ENCODE measurements around the gene KDM8. TPM values are rescaled to one million over a fixed set of nuclear protein-coding genes. Genes with fewer than 3 reads are reported as not detected.

Gene KDM8
- total RNA-seq, 1 experiment from 2014 or later, result 10.9 TPM

DNA sequence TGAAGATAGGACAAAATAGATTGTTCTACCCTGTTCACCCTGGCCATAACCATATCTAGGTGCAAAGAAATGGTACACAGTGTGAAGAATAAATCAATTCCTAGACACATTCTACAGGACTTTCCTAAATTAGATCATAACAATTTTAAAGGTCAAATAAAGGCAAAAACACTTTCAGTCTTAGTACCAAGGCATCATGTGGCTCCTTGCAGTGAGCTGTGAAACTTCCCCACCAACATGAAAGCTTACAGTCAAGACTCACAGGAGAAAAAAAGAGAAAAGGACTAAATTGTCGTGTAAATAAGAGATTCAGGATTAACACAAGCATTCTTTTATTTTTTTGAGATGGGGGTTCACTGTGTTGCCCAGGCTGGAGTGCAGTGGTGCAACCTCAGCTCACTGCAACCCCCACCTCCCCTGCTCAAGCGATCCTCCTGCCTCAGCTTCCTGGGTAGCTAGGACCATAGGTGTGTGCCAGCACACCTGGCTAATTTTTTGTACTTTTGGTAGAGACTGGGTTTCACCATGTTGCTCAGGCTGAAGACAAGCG lies 51.0 kb downstream of the KDM8 start (continued):
- TF ChIP-seq, protein P1, sequence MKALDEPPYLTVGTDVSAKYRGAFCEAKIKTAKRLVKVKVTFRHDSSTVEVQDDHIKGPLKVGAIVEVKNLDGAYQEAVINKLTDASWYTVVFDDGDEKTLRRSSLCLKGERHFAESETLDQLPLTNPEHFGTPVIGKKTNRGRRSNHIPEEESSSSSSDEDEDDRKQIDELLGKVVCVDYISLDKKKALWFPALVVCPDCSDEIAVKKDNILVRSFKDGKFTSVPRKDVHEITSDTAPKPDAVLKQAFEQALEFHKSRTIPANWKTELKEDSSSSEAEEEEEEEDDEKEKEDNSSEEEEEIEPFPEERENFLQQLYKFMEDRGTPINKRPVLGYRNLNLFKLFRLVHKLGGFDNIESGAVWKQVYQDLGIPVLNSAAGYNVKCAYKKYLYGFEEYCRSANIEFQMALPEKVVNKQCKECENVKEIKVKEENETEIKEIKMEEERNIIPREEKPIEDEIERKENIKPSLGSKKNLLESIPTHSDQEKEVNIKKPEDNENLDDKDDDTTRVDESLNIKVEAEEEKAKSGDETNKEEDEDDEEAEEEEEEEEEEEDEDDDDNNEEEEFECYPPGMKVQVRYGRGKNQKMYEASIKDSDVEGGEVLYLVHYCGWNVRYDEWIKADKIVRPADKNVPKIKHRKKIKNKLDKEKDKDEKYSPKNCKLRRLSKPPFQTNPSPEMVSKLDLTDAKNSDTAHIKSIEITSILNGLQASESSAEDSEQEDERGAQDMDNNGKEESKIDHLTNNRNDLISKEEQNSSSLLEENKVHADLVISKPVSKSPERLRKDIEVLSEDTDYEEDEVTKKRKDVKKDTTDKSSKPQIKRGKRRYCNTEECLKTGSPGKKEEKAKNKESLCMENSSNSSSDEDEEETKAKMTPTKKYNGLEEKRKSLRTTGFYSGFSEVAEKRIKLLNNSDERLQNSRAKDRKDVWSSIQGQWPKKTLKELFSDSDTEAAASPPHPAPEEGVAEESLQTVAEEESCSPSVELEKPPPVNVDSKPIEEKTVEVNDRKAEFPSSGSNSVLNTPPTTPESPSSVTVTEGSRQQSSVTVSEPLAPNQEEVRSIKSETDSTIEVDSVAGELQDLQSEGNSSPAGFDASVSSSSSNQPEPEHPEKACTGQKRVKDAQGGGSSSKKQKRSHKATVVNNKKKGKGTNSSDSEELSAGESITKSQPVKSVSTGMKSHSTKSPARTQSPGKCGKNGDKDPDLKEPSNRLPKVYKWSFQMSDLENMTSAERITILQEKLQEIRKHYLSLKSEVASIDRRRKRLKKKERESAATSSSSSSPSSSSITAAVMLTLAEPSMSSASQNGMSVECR (CRISPR knock-in tag; IDR thresholded peaks at IDR 0.05; ENCODE audit: borderline replicate concordance), result no peak
- TF ChIP-seq FOXK1 (CRISPR knock-in tag; IDR thresholded peaks at IDR 0.05), result no peak
- TF ChIP-seq GABPB1 (CRISPR knock-in tag; IDR thresholded peaks at IDR 0.05), result no peak
- TF ChIP-seq, protein P2, sequence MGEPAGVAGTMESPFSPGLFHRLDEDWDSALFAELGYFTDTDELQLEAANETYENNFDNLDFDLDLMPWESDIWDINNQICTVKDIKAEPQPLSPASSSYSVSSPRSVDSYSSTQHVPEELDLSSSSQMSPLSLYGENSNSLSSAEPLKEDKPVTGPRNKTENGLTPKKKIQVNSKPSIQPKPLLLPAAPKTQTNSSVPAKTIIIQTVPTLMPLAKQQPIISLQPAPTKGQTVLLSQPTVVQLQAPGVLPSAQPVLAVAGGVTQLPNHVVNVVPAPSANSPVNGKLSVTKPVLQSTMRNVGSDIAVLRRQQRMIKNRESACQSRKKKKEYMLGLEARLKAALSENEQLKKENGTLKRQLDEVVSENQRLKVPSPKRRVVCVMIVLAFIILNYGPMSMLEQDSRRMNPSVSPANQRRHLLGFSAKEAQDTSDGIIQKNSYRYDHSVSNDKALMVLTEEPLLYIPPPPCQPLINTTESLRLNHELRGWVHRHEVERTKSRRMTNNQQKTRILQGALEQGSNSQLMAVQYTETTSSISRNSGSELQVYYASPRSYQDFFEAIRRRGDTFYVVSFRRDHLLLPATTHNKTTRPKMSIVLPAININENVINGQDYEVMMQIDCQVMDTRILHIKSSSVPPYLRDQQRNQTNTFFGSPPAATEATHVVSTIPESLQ (CRISPR knock-in tag; IDR thresholded peaks at IDR 0.05), result no peak
- no peak for TF ChIP-seq ZNF423 (CRISPR knock-in tag; IDR thresholded peaks at IDR 0.05)
- TF ChIP-seq MXD4 (CRISPR knock-in tag; IDR thresholded peaks at IDR 0.05; ENCODE audit: borderline replicate concordance), result no peak
- no peak for TF ChIP-seq FOXP1 (CRISPR knock-in tag; IDR thresholded peaks at IDR 0.05; ENCODE audit: borderline replicate concordance)
- no peak for TF ChIP-seq KAT7 (CRISPR knock-in tag; IDR thresholded peaks at IDR 0.05; ENCODE audit: borderline replicate concordance)
- no peak for TF ChIP-seq GRHL2 (CRISPR knock-in tag; IDR thresholded peaks at IDR 0.05; ENCODE audit: insufficient replicate concordance, severe bottlenecking)
- TF ChIP-seq TEAD4 (CRISPR knock-in tag; IDR thresholded peaks at IDR 0.05), result no peak

DNA sequence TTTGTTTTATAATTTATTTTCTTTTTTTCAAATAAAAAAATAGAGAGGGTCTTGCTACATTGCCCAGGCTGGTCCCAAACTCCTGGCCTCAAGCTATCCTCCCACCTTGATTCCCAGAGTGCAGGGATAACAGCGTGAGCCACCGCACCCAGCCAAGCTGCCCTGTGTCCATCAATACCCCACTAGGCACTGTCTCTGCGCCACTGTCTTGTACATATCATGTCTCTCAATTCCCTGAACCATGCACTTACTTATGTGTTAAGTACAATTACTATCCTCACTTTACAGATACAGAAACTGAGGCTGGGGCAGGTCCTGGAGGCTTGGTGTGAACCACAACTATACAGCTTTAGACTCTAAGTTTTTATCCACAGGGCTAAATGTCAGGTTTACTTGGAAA lies 53.5 kb downstream of the KDM8 start:
- POLR2A ChIA-PET, result no interaction called here
- no peak overlapping the region for H3K4me3 Mint-ChIP-seq
- no peaks in the 10 kb centered on the region for H3K27me3 Mint-ChIP-seq (ENCODE audit: low read depth)
- TF ChIP-seq, protein P3, sequence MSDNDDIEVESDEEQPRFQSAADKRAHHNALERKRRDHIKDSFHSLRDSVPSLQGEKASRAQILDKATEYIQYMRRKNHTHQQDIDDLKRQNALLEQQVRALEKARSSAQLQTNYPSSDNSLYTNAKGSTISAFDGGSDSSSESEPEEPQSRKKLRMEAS (CRISPR knock-in tag; IDR thresholded peaks at IDR 0.05), result no peak
- no peak for TF ChIP-seq ELF4 (CRISPR knock-in tag; IDR thresholded peaks at IDR 0.05; ENCODE audit: low read depth)
- no peak for TF ChIP-seq RORB (CRISPR knock-in tag; IDR thresholded peaks at IDR 0.05)
- TF ChIP-seq, protein P4, sequence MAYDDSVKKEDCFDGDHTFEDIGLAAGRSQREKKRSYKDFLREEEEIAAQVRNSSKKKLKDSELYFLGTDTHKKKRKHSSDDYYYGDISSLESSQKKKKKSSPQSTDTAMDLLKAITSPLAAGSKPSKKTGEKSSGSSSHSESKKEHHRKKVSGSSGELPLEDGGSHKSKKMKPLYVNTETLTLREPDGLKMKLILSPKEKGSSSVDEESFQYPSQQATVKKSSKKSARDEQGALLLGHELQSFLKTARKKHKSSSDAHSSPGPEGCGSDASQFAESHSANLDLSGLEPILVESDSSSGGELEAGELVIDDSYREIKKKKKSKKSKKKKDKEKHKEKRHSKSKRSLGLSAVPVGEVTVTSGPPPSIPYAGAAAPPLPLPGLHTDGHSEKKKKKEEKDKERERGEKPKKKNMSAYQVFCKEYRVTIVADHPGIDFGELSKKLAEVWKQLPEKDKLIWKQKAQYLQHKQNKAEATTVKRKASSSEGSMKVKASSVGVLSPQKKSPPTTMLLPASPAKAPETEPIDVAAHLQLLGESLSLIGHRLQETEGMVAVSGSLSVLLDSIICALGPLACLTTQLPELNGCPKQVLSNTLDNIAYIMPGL (CRISPR knock-in tag; IDR thresholded peaks at IDR 0.05), result no peak
- TF ChIP-seq ZNF396 (CRISPR knock-in tag; IDR thresholded peaks at IDR 0.05; ENCODE audit: borderline replicate concordance), result no peak
- no peak for TF ChIP-seq ETV6 (CRISPR knock-in tag; IDR thresholded peaks at IDR 0.05)
- TF ChIP-seq ZNF219 (CRISPR knock-in tag; IDR thresholded peaks at IDR 0.05; ENCODE audit: borderline replicate concordance), result no peak
- no peak for TF ChIP-seq ZNF121 (CRISPR knock-in tag; IDR thresholded peaks at IDR 0.05)
- TF ChIP-seq ESRRA (CRISPR knock-in tag; IDR thresholded peaks at IDR 0.05; ENCODE audit: borderline replicate concordance), result no peak
- TF ChIP-seq, protein P2 (CRISPR knock-in tag; IDR thresholded peaks at IDR 0.05), result no peak
- TF ChIP-seq TP53 (CRISPR knock-in tag; IDR thresholded peaks at IDR 0.05), result no peak
- TF ChIP-seq, protein P5, sequence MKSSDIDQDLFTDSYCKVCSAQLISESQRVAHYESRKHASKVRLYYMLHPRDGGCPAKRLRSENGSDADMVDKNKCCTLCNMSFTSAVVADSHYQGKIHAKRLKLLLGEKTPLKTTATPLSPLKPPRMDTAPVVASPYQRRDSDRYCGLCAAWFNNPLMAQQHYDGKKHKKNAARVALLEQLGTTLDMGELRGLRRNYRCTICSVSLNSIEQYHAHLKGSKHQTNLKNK (CRISPR knock-in tag; IDR thresholded peaks at IDR 0.05), result no peak
- TF ChIP-seq, protein P6, sequence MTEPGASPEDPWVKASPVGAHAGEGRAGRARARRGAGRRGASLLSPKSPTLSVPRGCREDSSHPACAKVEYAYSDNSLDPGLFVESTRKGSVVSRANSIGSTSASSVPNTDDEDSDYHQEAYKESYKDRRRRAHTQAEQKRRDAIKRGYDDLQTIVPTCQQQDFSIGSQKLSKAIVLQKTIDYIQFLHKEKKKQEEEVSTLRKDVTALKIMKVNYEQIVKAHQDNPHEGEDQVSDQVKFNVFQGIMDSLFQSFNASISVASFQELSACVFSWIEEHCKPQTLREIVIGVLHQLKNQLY (CRISPR knock-in tag; IDR thresholded peaks at IDR 0.05), result no peak
- TF ChIP-seq CBFB (CRISPR knock-in tag; IDR thresholded peaks at IDR 0.05; ENCODE audit: low read depth), result no peak
- TF ChIP-seq, protein P7, sequence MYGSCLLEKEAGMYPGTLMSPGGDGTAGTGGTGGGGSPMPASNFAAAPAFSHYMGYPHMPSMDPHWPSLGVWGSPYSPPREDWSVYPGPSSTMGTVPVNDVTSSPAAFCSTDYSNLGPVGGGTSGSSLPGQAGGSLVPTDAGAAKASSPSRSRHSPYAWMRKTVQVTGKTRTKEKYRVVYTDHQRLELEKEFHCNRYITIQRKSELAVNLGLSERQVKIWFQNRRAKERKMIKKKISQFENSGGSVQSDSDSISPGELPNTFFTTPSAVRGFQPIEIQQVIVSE (CRISPR knock-in tag; IDR thresholded peaks at IDR 0.05; ENCODE audit: borderline replicate concordance), result no peak
- DNase-seq (ENCODE audit: low spot score), result no peak
- H3K27ac Mint-ChIP-seq, result no peak overlapping the region
- peaks cover 9% of the 10 kb centered on the region for H3K4me1 Mint-ChIP-seq
- no peak for ATAC-seq
- peaks cover 15% of the 10 kb centered on the region for H3K36me3 Mint-ChIP-seq
- H3K9me3 Mint-ChIP-seq, result no peaks in the 10 kb centered on the region
- CTCF ChIA-PET, result no interaction called here
